Tibial artery (tissue), 4 donors: Measurements from ENCODE around the gene NRCAM.

Source experiments
- DNase-seq, 2 donors: peaks; one replicate each; pipeline ENCODE4 v3.0.0-alpha.2; 2019
- H3K27ac ChIP-seq, 2 donors: fragments of 200-600 bp; sonication (generic) in 1 of 2; 1 replicate in 1 of 2; 2 replicates in 1 of 2; pipeline ENCODE4 v1.5.1; 2018 to 2019; ENCODE audit warnings: mild to moderate bottlenecking in 1 of 2
- H3K27me3 ChIP-seq, 2 donors: fragments of 200-600 bp; sonication (generic) in 1 of 2; one replicate each; pipeline versions ENCODE4 v1.5.1 to v1.6.0; 2016 to 2019
- H3K36me3 ChIP-seq, 3 donors: fragments of 200-600 bp; sonication (generic) in 2 of 3; one replicate each; pipeline ENCODE4 v1.5.1; 2016 to 2019; ENCODE audit warnings: mild to moderate bottlenecking in 2 of 3
- H3K4me1 ChIP-seq, 4 donors: fragments of 200-600 bp; sonication (generic) in 2 of 4; 1 replicate in 3 of 4; 2 replicates in 1 of 4; pipeline ENCODE4 v1.5.1; 2016 to 2019
- H3K4me3 ChIP-seq, 2 donors: fragments of 200-600 bp; sonication (generic) in 1 of 2; 1 replicate in 1 of 2; 2 replicates in 1 of 2; pipeline ENCODE4 v1.5.1; 2018 to 2019; ENCODE audit warnings: mild to moderate bottlenecking in 2 of 2
- H3K9me3 ChIP-seq, 3 donors: fragments of 200-600 bp; sonication (generic) in 1 of 3; one replicate each; pipeline ENCODE4 v1.5.1; 2016 to 2019
- intact Hi-C: fragments of 100-400 bp; cut with DNase I; formaldehyde crosslinking; loops from one replicate; pipeline ENCODE4 v1.15.0; 2023; ENCODE audit warnings: low total_unique reads
- TF ChIP-seq, protein P1 (sequence below), 2 experiments: fragments of 200-600 bp in 1 of 2; fragments of 450-650 bp in 1 of 2; IDR thresholded peaks; one replicate each; pipeline ENCODE4 v1.5.1; 2017 to 2019; ENCODE audit warnings: antibody characterized with exemption in 2 of 2, mild to moderate bottlenecking in 1 of 2, moderate library complexity in 1 of 2

NRCAM gene

GRCh38 chr7:108448584-108449505, 7.4 kb downstream of the NRCAM start:
- peaks cover 0 to 10% of the 10 kb centered on the region in 2 donors for H3K27me3 ChIP-seq
- H3K4me1 ChIP-seq: no peaks in the 10 kb centered on the region
- no peak overlapping the region for H3K27ac ChIP-seq
- H3K36me3 ChIP-seq: no peaks in the 10 kb centered on the region
- no peak overlapping the region for H3K4me3 ChIP-seq
- DNase-seq: no peak
- intact Hi-C loops: no loop called here
- no peaks in the 10 kb centered on the region for H3K9me3 ChIP-seq
- TF ChIP-seq, protein P1, sequence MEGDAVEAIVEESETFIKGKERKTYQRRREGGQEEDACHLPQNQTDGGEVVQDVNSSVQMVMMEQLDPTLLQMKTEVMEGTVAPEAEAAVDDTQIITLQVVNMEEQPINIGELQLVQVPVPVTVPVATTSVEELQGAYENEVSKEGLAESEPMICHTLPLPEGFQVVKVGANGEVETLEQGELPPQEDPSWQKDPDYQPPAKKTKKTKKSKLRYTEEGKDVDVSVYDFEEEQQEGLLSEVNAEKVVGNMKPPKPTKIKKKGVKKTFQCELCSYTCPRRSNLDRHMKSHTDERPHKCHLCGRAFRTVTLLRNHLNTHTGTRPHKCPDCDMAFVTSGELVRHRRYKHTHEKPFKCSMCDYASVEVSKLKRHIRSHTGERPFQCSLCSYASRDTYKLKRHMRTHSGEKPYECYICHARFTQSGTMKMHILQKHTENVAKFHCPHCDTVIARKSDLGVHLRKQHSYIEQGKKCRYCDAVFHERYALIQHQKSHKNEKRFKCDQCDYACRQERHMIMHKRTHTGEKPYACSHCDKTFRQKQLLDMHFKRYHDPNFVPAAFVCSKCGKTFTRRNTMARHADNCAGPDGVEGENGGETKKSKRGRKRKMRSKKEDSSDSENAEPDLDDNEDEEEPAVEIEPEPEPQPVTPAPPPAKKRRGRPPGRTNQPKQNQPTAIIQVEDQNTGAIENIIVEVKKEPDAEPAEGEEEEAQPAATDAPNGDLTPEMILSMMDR (IDR thresholded peaks at IDR 0.05): no peak

DNA sequence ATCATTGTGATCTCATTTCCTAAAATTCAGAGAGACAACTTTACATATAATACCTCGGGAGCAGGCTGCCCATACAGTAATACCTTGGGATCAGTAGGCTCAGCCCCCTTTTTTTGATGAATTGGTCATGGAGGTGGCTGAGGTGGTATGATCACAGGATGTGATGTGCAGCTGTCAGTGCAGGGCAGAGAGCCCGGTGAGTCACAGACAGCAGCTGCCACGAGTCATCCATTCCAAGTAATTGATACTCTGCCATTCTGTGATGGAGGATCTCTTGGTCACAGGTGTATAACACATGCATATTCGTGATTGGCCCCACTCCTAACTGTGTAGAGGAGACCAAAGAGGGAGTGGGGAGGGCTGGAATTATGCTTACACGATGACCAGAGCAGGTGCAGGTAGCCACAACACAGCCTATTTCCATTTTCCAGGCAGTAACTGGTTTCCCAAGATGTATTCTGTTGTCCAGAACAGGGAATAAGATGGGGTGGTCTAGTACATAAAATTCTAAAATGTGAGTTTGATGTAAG, 14.1 kb downstream of the NRCAM start:
- Histone ChIP-seq H3K9me3 (no peaks in the 10 kb centered on the region), H3K36me3 (no peaks in the 10 kb centered on the region), H3K27me3 (no peaks in the 10 kb centered on the region), H3K27ac (no peak overlapping the region), H3K4me3 (no peak overlapping the region), H3K4me1 (no peaks in the 10 kb centered on the region)
- DNase-seq: no peak
- TF ChIP-seq, protein P1 (IDR thresholded peaks at IDR 0.05): no peak
- intact Hi-C loops: no loop called here

DNA sequence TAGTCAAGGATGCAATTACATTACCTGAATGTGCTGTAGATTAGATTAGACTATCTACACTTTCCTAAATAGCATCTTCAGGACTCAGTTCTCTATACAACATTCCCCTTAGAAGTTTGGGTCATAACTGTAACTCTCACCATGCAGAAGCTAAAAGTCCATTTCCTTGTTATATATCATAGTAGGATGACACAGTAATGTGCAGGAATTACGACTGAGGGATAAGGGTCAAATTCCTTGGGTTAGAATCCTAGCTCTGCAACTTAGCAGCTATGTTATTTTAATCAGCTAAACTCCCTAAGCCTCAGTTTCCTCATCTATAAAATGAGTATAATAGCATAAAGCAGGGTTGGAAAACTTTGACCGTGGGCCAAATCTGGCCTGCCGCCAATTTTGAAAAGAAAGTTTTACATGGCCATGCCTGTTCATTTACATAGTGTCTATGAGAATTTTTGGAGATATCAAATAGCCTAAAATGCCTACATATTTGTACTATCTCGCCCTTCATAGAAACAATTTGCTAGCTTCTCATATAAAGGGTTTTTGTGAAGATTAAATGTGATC, 14.8 kb downstream of the NRCAM start:
- H3K36me3 ChIP-seq: no peaks in the 10 kb centered on the region
- H3K4me1 ChIP-seq: no peaks in the 10 kb centered on the region
- intact Hi-C loops: no loop called here
- no peaks in the 10 kb centered on the region for H3K9me3 ChIP-seq
- H3K4me3 ChIP-seq: no peak overlapping the region
- TF ChIP-seq, protein P1 (IDR thresholded peaks at IDR 0.05): no peak
- no peak for DNase-seq
- H3K27ac ChIP-seq: no peak overlapping the region
- H3K27me3 ChIP-seq: no peaks in the 10 kb centered on the region

DNA sequence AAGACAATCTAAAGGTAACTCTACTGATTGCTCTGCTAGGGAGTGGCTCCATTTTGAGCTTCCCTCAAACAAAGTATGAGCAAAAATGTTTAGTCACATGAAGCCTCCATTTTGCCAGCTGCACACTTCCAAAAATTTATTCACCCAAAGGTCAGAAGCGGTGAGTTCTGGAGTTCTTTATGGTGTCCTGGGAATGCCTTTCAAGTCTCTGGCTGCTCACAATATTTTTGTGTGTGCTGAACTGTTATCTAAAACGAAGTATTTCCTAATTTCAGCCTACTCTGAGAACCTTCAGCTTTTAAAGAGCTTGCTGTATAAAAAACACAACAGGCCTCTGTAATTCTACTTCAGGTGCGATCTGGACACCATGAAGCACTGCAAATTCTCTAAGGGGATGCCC, 15.6 kb downstream of the NRCAM start:
- intact Hi-C loops: no loop called here
- Histone ChIP-seq H3K27ac (no peak overlapping the region), H3K4me3 (no peak overlapping the region), H3K36me3 (no peaks in the 10 kb centered on the region), H3K27me3 (no peaks in the 10 kb centered on the region), H3K9me3 (no peaks in the 10 kb centered on the region), H3K4me1 (no peaks in the 10 kb centered on the region)
- DNase-seq: no peak
- TF ChIP-seq, protein P1 (IDR thresholded peaks at IDR 0.05): no peak

- H3K9me3 ChIP-seq: no peaks in the 10 kb centered on the region
- no peaks in the 10 kb centered on the region for H3K36me3 ChIP-seq
- TF ChIP-seq, protein P1 (IDR thresholded peaks at IDR 0.05): no peak
- no peaks in the 10 kb centered on the region for H3K27me3 ChIP-seq
- H3K4me1 ChIP-seq: no peaks in the 10 kb centered on the region
- intact Hi-C loops: no loop called here
- DNase-seq: no peak
- H3K4me3 ChIP-seq: no peak overlapping the region
- H3K27ac ChIP-seq: no peak overlapping the region
Observed at GRCh38 chr7:108436906-108437305, 19.3 kb downstream of the NRCAM start.
